IPS DF 19.7 (cell line): ENCODE results near the gene CAPSL.
"Not testable (repeated sequence)": the region's sequence is repeated elsewhere in the genome, so short reads cannot be mapped to it uniquely, and the experiment has no call there.

Source experiments
- DNase-seq: peaks from one replicate; pipeline ENCODE4 v3.0.0-alpha.2; 2013; ENCODE audit warnings: low read depth, low spot score

Gene CAPSL

GRCh38 chr5:35908228-35908627 lies 30.2 kb downstream of the CAPSL start:
- DNase-seq, result no peak

- no peak for DNase-seq
Observed at GRCh38 chr5:35904443-35905132, 33.8 kb downstream of the CAPSL start.

- no peak for DNase-seq
Observed at GRCh38 chr5:35903631-35904203, 34.7 kb downstream of the CAPSL start.

GRCh38 chr5:35902046-35902672 lies 36.3 kb downstream of the CAPSL start:
- no peak for DNase-seq

GRCh38 chr5:35900972-35901695 lies 37.3 kb downstream of the CAPSL start:
- no peak for DNase-seq

GRCh38 chr5:35899800-35900199 lies 38.6 kb downstream of the CAPSL start:
- no peak for DNase-seq

GRCh38 chr5:35898952-35899660 lies 39.3 kb downstream of the CAPSL start:
- no peak for DNase-seq

- DNase-seq, result no peak
Observed at GRCh38 chr5:35894131-35894530, 44.3 kb downstream of the CAPSL start.

GRCh38 chr5:35892799-35893198 lies 45.6 kb downstream of the CAPSL start:
- DNase-seq, result not testable (repeated sequence)

- DNase-seq, result no peak
Observed at GRCh38 chr5:35890021-35891020, 48.1 kb downstream of the CAPSL start.

- DNase-seq, result no peak
Observed at GRCh38 chr5:35887321-35888100, 50.9 kb downstream of the CAPSL start.

GRCh38 chr5:35886381-35886780 lies 52.0 kb downstream of the CAPSL start:
- no peak for DNase-seq

- no peak for DNase-seq
Observed at GRCh38 chr5:35884773-35885172, 53.6 kb downstream of the CAPSL start.

GRCh38 chr5:35884191-35884769 lies 54.1 kb downstream of the CAPSL start:
- no peak for DNase-seq

- DNase-seq, result no peak
Observed at GRCh38 chr5:35881758-35882157, 56.7 kb downstream of the CAPSL start.

- no peak for DNase-seq
Observed at GRCh38 chr5:35880156-35880555, 58.3 kb downstream of the CAPSL start.

- DNase-seq, result no peak
Observed at GRCh38 chr5:35879649-35880048, 58.8 kb downstream of the CAPSL start.

- no peak for DNase-seq
Observed at GRCh38 chr5:35879096-35879495, 59.3 kb downstream of the CAPSL start.

- no peak for DNase-seq
Observed at GRCh38 chr5:35878079-35878478, 60.3 kb downstream of the CAPSL start.
